HG03103 (cell line): ENCODE data around the gene UBE2J1.
A peak's percentile ranks its signal among the peaks of the same experiment; 100 is the strongest.

Source experiments
- ATAC-seq: cut with Tn5 transposase; IDR thresholded peaks from one replicate; pipeline ENCODE4 v1.9.1; 2021; ENCODE audit warnings: low read depth; ENCODE audit not compliant: unreplicated experiment

Gene UBE2J1

DNA sequence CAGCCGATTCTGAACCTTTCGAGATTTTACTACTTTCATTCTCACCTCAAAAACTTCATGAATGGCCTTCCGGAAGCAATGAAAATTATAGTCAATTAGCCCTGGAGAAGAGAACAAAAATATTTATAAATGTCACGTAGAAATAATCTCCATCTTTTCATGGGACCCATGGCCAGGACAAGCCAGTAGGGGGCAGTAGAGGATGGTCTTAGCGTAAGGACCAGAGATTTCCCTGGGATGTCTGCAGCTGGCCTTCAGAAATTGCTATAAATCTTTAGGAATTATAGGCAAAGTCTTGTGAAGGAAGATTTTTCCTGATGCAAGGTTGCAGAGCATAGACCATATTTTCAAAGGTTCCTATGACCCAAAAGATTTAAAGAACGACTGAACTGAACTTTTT lies 15.6 kb upstream of the UBE2J1 start:
- ATAC-seq: no peak

DNA sequence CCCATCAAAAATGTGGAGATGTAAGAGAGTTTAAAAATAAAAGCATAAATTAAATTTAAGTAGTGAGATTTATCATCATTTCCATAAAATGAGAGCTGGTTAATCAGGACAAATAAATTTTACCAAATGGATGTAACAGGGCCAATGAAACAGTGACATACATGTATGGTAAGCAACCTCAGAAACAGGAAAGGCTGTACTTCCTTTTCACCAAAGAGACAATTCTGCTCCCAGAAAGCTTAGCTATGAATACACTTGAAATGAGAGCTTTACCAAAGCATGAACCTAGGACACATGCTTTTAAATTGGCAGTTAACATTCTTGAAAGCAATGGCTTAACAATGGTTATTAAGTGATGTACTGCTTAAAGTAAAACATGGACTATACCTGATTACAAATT lies 12.1 kb upstream of the UBE2J1 start:
- ATAC-seq: no peak

- ATAC-seq: no peak
Measured at GRCh38 chr6:89361171-89361570, 8.6 kb upstream of the UBE2J1 start.

- peak; percentile 45 for ATAC-seq
Measured at GRCh38 chr6:89360415-89360999, 8.0 kb upstream of the UBE2J1 start.

GRCh38 chr6:89359561-89359960 lies 7.0 kb upstream of the UBE2J1 start:
- ATAC-seq: no peak

- peak; percentile 40 for ATAC-seq
Measured at GRCh38 chr6:89357390-89357789, 4.9 kb upstream of the UBE2J1 start.

DNA sequence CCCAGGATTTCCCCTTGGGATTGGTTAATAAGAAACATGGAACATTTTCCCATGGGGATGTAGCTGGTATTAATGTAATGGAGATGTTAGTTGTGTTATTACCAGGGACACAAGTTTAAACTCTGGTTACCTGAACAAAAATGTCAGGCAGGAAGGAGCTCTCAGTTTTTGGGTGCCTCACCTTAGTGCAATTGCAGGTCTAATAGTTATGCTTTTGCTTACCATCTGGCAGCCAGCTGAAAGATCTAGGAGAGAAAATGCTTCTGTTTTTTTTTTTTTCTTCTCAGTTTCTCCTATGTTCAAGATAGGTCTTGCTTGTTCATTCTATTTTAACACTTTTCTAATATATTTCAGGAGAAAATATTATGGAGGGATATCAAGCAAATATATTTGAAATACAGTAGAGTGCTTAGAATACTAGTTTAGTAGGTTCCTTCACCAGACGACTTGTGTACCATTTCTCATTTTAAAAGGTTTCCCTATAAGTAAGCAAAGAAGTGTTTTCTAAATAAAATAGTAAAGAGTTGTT lies 4.2 kb upstream of the UBE2J1 start:
- ATAC-seq: no peak

GRCh38 chr6:89355511-89356194 lies 3.1 kb upstream of the UBE2J1 start:
- ATAC-seq: no peak

- no peak for ATAC-seq
Measured at GRCh38 chr6:89353702-89354392, 1.3 kb upstream of the UBE2J1 start.

DNA sequence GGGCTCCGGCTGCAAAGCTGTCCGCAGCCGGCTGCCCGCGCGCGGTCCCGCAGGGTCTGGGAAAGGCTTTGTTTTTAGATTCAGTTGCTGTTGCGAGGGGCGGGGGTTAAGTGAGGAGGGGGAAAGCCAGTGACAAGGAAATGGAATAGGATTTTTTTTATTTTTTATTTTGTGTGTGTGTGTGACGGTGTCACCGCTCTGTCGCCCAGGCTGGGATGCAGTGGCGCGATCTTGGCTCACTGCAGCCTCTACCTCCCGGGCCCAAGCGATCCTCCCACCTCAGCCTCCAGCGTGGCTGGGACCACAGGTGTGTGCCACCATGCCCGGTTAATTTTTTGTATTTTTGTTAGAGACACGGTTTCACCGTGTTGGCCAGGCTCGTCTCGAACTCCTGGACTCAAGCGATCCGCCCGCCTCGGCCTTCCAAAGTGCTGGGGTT lies 615 bp upstream of the UBE2J1 start:
- no peak for ATAC-seq

- ATAC-seq: no peak
Measured at GRCh38 chr6:89351671-89352277, 748 bp downstream of the UBE2J1 start.

GRCh38 chr6:89350281-89350966 lies 2.1 kb downstream of the UBE2J1 start:
- ATAC-seq: peak; percentile 40

GRCh38 chr6:89348372-89348771 lies 4.2 kb downstream of the UBE2J1 start:
- ATAC-seq: no peak

DNA sequence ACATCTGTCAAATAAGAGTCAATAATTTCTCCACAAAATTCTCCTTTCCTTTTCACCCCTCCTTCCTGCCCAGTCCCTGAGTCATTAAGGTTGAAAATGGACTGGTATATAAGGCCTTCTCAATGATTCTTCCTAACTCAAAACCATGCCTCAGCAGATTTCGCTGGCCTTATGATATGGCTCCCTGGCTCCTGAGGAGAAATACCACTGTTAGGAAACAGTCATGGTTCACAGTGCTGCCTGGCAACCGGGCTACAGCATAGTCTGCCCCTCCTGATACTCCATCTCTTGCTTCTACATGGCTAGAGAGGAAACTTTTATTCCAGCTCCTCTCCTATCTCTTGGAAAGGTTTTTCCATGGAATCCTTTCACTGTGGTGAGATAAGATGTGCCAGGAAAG lies 4.7 kb downstream of the UBE2J1 start:
- no peak for ATAC-seq

GRCh38 chr6:89346433-89346832 lies 6.1 kb downstream of the UBE2J1 start:
- no peak for ATAC-seq

- ATAC-seq: no peak
Measured at GRCh38 chr6:89339565-89339964, 13.0 kb downstream of the UBE2J1 start.

- no peak for ATAC-seq
Measured at GRCh38 chr6:89335164-89335563, 17.4 kb downstream of the UBE2J1 start.

GRCh38 chr6:89330910-89331309 lies 21.6 kb downstream of the UBE2J1 start:
- no peak for ATAC-seq

GRCh38 chr6:89328976-89329375 lies 23.5 kb downstream of the UBE2J1 start:
- ATAC-seq: no peak

GRCh38 chr6:89324304-89324703 lies 28.2 kb downstream of the UBE2J1 start:
- ATAC-seq: no peak

- ATAC-seq: no peak
Measured at GRCh38 chr6:89323511-89323971, 29.0 kb downstream of the UBE2J1 start.
